Parathyroid adenoma (tissue), 2 donors: ENCODE data around the gene CLSTN3.
"Not testable (repeated sequence)": the region's sequence is repeated elsewhere in the genome, so short reads cannot be mapped to it uniquely, and the experiment has no call there.

Source experiments
- H2AFZ ChIP-seq: fragments of 300-600 bp; sonication (generic); one replicate; pipeline ENCODE4 v1.7.0; 2017; ENCODE audit warnings: antibody characterized with exemption, mild to moderate bottlenecking
- H3K27ac ChIP-seq: fragments of 300-600 bp; sonication (generic); one replicate; pipeline ENCODE4 v1.7.0; 2017
- H3K27me3 ChIP-seq: fragments of 300-600 bp; sonication (generic); one replicate; pipeline ENCODE4 v1.7.0; 2017; ENCODE audit warnings: low read length; ENCODE audit not compliant: control insufficient read depth, insufficient read depth
- H3K36me3 ChIP-seq: fragments of 300-600 bp; sonication (generic); one replicate; pipeline ENCODE4 v1.7.0; 2017; ENCODE audit warnings: low read length; ENCODE audit not compliant: control insufficient read depth, insufficient read depth
- H3K4me1 ChIP-seq: fragments of 300-600 bp; sonication (generic); one replicate; pipeline ENCODE4 v1.7.0; 2017; ENCODE audit warnings: control low read depth
- H3K4me2 ChIP-seq: fragments of 300-600 bp; sonication (generic); one replicate; pipeline ENCODE4 v1.7.0; 2017; ENCODE audit warnings: low read length
- H3K4me3 ChIP-seq: fragments of 300-600 bp; sonication (generic); one replicate; pipeline ENCODE4 v1.7.0; 2017; ENCODE audit warnings: low read depth, low read length
- H3K79me2 ChIP-seq: fragments of 300-600 bp; sonication (generic); one replicate; pipeline ENCODE4 v1.7.0; 2017; ENCODE audit warnings: control low read depth
- H3K9ac ChIP-seq: fragments of 300-600 bp; sonication (generic); one replicate; pipeline ENCODE4 v1.7.0; 2017; ENCODE audit warnings: mild to moderate bottlenecking
- H3K9me3 ChIP-seq: fragments of 300-600 bp; sonication (generic); one replicate; pipeline ENCODE4 v1.7.0; 2017; ENCODE audit warnings: low read length; ENCODE audit not compliant: control insufficient read depth
- TF ChIP-seq, protein P1 (sequence below): fragments of 300-600 bp; sonication (generic); IDR thresholded peaks from one replicate; pipeline ENCODE4 v1.7.0; 2017; ENCODE audit warnings: antibody characterized with exemption, mild to moderate bottlenecking
- donor health status: primary hyperparathyroidism.

Gene CLSTN3

GRCh38 chr12:7101694-7102131 is 28.5 kb upstream of the CLSTN3 start:
- no peaks in the 10 kb centered on the region for H3K79me2 ChIP-seq
- H3K36me3 ChIP-seq = no peaks in the 10 kb centered on the region
- no peak overlapping the region for H2AFZ ChIP-seq
- no peak overlapping the region for H3K4me2 ChIP-seq
- no peak overlapping the region for H3K9ac ChIP-seq
- peaks cover 2% of the 10 kb centered on the region for H3K9me3 ChIP-seq
- H3K4me3 ChIP-seq = no peak overlapping the region
- no peak overlapping the region for H3K27ac ChIP-seq
- no peaks in the 10 kb centered on the region for H3K4me1 ChIP-seq
- no peaks in the 10 kb centered on the region for H3K27me3 ChIP-seq
- TF ChIP-seq, protein P1, sequence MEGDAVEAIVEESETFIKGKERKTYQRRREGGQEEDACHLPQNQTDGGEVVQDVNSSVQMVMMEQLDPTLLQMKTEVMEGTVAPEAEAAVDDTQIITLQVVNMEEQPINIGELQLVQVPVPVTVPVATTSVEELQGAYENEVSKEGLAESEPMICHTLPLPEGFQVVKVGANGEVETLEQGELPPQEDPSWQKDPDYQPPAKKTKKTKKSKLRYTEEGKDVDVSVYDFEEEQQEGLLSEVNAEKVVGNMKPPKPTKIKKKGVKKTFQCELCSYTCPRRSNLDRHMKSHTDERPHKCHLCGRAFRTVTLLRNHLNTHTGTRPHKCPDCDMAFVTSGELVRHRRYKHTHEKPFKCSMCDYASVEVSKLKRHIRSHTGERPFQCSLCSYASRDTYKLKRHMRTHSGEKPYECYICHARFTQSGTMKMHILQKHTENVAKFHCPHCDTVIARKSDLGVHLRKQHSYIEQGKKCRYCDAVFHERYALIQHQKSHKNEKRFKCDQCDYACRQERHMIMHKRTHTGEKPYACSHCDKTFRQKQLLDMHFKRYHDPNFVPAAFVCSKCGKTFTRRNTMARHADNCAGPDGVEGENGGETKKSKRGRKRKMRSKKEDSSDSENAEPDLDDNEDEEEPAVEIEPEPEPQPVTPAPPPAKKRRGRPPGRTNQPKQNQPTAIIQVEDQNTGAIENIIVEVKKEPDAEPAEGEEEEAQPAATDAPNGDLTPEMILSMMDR = no peak

DNA sequence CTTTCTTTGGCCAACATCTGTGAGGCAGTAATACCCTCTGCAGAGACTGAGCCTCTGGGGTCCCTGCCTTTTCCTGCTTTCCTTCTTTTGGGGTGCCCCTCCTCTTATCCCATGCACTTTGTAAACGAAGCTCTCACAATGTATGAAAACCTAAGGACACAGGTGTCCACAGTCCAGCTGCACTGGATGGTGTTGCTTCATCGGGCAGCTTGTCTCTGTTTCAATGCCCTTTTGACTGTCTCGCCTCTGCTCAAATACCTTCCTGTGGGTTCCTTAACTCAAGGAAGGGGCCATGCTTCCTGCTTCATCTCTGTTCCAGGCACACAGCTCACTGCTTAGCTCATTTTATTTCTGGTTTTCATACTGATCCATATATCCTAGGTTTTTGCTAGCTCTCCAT is 27.6 kb upstream of the CLSTN3 start:
- TF ChIP-seq, protein P1 = no peak
- Histone ChIP-seq H3K27ac (no peak overlapping the region), H3K4me2 (no peak overlapping the region)

DNA sequence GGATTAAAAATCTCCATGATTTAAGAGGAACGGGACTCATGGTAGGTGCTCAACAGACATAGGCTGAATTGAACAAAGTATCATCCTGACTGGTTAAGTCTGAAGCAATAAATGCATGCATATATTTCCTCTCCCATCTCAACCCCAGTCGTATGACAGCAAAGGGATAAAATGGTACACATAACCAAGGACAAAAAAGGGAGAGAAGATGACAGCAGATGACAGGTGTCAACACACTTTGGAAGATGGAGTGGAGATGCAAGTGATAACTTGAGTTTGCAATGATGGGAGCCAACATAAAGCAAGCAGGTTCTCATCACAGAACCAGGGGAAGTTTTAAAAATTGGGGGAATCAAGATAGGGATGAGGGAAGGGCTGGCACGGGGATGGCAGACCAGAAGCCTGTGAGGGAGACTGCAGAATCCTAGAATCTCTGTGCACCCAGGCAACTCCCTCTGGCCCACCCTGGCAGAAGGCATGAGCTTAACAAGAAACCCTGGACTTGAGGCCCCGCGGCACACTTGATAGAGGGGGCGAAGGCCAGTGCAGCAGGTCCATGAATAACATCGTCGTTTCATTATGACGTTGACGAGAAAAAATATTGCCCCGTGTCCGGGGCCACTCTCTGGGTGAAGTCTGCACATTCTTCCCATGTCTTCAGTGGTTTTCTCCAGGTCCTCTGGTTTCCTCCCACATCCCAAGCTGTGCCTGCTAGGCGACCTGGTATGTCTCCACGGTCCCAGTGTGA is 26.2 kb upstream of the CLSTN3 start:
- TF ChIP-seq, protein P1 = no peak
- Histone ChIP-seq H3K9me3 (peaks cover 2% of the 10 kb centered on the region), H3K4me2 (no peak overlapping the region), H3K79me2 (peaks cover 4% of the 10 kb centered on the region), H3K27me3 (no peaks in the 10 kb centered on the region), H3K27ac (no peak overlapping the region), H3K9ac (no peak overlapping the region), H3K4me3 (no peak overlapping the region), H3K36me3 (no peaks in the 10 kb centered on the region), H2AFZ (no peak overlapping the region), H3K4me1 (no peaks in the 10 kb centered on the region)

More for the DNA sequence above, 27.6 kb upstream of the CLSTN3 start:
- H3K4me1 ChIP-seq = no peaks in the 10 kb centered on the region
- H3K36me3 ChIP-seq = no peaks in the 10 kb centered on the region
- H3K9ac ChIP-seq = no peak overlapping the region
- H3K27me3 ChIP-seq = no peaks in the 10 kb centered on the region
- peaks cover 2% of the 10 kb centered on the region for H3K9me3 ChIP-seq
- H3K4me3 ChIP-seq = no peak overlapping the region
- peaks cover 4% of the 10 kb centered on the region for H3K79me2 ChIP-seq
- no peak overlapping the region for H2AFZ ChIP-seq

DNA sequence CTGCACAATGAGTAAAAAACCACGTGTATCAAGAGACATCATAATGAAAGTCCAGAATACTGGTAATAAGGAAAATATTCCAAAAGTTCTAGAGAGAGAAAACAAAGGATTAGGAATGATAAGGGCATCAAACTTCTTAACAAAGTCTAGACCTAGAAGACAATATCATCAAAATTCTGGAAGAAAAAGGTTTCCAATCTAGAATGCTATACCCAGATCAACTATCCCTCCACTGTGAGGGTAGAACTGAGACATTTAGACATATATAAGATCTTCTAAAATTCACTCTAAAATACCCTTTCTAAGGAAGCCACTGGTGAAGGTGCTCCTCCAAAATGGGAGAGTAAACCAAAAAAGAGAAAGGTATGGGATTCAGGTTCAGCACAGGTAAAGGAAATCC is 24.1 kb upstream of the CLSTN3 start:
- Histone ChIP-seq H3K9ac (no peak overlapping the region), H3K4me1 (peaks cover 4% of the 10 kb centered on the region), H2AFZ (no peak overlapping the region), H3K79me2 (peaks cover 4% of the 10 kb centered on the region), H3K27ac (no peak overlapping the region), H3K9me3 (peaks cover 2% of the 10 kb centered on the region), H3K36me3 (no peaks in the 10 kb centered on the region), H3K4me2 (no peak overlapping the region), H3K4me3 (no peak overlapping the region), H3K27me3 (no peaks in the 10 kb centered on the region)
- TF ChIP-seq, protein P1 = no peak

DNA sequence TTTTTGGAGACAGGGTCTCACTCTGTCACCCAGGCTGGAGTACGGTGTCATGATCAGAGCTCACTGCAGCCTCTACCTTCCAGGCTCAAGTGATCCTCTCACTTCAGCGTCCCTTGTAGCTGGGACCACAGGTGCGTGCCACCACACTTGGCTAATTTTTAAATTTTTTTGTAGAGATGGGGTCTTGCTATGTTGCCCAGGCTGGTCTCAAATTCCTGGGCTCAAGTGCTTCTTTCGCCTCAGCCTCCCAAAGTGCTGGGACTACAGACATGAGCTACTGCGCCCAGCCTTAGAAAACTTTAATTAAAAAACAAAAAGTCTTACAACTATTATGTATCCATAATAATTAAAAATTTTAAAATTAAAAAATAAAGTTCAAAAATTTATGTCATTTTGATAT is 23.0 kb upstream of the CLSTN3 start:
- H2AFZ ChIP-seq, H3K4me1 ChIP-seq, H3K27me3 ChIP-seq, H3K4me2 ChIP-seq, H3K79me2 ChIP-seq, H3K27ac ChIP-seq, H3K9me3 ChIP-seq, H3K36me3 ChIP-seq, H3K9ac ChIP-seq, H3K4me3 ChIP-seq: not testable (repeated sequence)
